ENCODE data around the gene TSPAN10. TPM values are rescaled to one million over a fixed set of nuclear protein-coding genes. Genes with fewer than 3 reads are reported as not detected.

Gene TSPAN10
- total and polyA plus RNA-seq, 2 donors from 2014 or later: 1.9 to 2.1 TPM

DNA sequence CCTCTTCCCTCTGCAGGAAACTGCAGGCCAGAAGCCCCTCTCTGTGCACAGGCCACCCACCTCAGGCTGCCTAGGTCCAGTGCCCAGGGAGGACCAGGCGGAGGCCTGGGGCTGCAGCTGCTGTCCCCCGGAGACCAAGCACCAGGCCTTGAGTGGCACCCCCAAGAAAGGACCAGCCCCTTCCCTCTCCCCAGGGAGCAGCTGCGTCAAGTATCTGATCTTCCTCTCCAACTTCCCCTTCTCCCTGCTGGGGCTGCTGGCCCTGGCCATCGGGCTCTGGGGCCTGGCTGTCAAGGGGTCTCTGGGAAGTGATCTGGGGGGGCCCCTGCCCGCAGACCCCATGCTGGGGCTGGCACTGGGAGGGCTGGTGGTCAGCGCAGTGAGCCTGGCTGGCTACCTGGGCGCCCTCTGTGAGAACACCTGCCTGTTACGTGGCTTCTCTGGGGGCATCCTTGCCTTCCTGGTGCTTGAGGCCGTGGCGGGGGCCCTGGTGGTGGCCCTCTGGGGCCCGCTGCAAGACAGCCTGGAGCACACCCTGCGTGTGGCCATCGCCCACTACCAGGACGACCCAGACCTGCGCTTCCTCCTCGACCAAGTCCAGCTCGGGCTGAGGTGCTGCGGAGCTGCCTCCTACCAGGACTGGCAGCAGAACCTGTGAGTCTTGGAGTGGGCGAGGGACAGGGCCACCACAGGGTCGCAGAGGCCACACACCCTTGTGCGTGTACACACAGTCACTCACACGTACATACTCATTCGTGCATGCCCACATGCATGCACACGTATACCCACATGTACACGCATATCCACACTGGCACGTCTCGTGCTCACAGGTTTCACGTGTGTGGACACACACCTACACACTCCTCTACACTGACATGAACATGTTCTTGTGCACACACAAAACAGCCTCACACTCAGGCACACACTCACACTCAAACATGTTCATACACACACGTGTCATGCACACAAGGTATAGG, 8.3 kb downstream of the TSPAN10 start:
- Histone ChIP-seq H3K36me3 (ENCODE audit: control insufficient read depth in 2 of 3, insufficient read depth in 3 of 3, low read length in 3 of 3) (peaks cover 2 to 3% (median 3%) of the 10 kb centered on the region in 3 donors), H3K4me3 (ENCODE audit: low read length in 3 of 3) (no peak overlapping the region), H3K9ac (ENCODE audit: low read length in 3 of 3) (no peak overlapping the region), H3K9me3 (ENCODE audit: control insufficient read depth in 2 of 3, insufficient read depth in 1 of 3, low read length in 3 of 3) (peaks cover 0 to 1% (median 0%) of the 10 kb centered on the region in 3 donors), H3K27ac (ENCODE audit: low read depth in 2 of 2, low read length in 2 of 2) (no peak overlapping the region), H3K27me3 (ENCODE audit: control insufficient read depth, insufficient read depth, low read length) (peaks cover 11% of the 10 kb centered on the region), H3K4me1 (ENCODE audit: control insufficient read depth in 2 of 3, insufficient read depth in 2 of 3, low read depth in 1 of 3, low read length in 3 of 3) (no peaks in the 10 kb centered on the region)
- DNase-seq (peak in 1 of 5 donors; percentile 56), FAIRE-seq (no peak)
- intact Hi-C loops (cut with DNase I): no loop called here
- TF ChIP-seq, protein P1, sequence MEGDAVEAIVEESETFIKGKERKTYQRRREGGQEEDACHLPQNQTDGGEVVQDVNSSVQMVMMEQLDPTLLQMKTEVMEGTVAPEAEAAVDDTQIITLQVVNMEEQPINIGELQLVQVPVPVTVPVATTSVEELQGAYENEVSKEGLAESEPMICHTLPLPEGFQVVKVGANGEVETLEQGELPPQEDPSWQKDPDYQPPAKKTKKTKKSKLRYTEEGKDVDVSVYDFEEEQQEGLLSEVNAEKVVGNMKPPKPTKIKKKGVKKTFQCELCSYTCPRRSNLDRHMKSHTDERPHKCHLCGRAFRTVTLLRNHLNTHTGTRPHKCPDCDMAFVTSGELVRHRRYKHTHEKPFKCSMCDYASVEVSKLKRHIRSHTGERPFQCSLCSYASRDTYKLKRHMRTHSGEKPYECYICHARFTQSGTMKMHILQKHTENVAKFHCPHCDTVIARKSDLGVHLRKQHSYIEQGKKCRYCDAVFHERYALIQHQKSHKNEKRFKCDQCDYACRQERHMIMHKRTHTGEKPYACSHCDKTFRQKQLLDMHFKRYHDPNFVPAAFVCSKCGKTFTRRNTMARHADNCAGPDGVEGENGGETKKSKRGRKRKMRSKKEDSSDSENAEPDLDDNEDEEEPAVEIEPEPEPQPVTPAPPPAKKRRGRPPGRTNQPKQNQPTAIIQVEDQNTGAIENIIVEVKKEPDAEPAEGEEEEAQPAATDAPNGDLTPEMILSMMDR (IDR thresholded peaks at IDR 0.05; ENCODE audit: borderline replicate concordance, extremely low read depth, insufficient read depth): no peak

- FAIRE-seq: no peak
- no peak overlapping the region for H3K4me3 ChIP-seq (ENCODE audit: low read length in 3 of 3)
- no peak overlapping the region for H3K27ac ChIP-seq (ENCODE audit: low read depth in 2 of 2, low read length in 2 of 2)
- H3K36me3 ChIP-seq (ENCODE audit: control insufficient read depth in 2 of 3, insufficient read depth in 3 of 3, low read length in 3 of 3): peaks cover 2 to 3% (median 3%) of the 10 kb centered on the region in 3 donors
- DNase-seq: peak in 1 of 5 donors; percentile 22
- intact Hi-C loops (cut with DNase I): no loop called here
- TF ChIP-seq, protein P1 (IDR thresholded peaks at IDR 0.05; ENCODE audit: borderline replicate concordance, extremely low read depth, insufficient read depth): no peak
- peaks cover 11% of the 10 kb centered on the region for H3K27me3 ChIP-seq (ENCODE audit: control insufficient read depth, insufficient read depth, low read length)
- H3K9ac ChIP-seq (ENCODE audit: low read length in 3 of 3): no peak overlapping the region
- no peaks in the 10 kb centered on the region for H3K4me1 ChIP-seq (ENCODE audit: control insufficient read depth in 2 of 3, insufficient read depth in 2 of 3, low read depth in 1 of 3, low read length in 3 of 3)
- H3K9me3 ChIP-seq (ENCODE audit: control insufficient read depth in 2 of 3, insufficient read depth in 1 of 3, low read length in 3 of 3): peaks cover 0 to 1% (median 0%) of the 10 kb centered on the region in 3 donors
Observed at GRCh38 chr17:81646869-81647600, 10.0 kb downstream of the TSPAN10 start.

DNA sequence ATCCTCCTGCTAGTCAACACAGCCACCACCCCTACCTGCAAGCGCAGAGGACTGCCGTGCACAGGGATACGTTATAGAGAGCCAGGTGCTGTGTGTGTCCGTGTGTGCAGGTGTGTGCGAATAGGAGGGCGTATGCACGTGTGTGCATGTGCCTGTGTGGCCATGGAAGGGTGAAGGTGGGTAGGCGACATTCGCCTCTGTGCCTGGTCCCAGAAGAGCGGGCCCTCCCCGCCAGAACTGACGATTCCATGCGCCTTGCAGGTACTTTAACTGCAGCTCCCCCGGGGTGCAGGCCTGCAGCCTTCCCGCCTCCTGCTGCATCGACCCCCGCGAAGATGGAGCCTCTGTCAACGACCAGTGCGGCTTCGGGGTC, 10.6 kb downstream of the TSPAN10 start:
- TF ChIP-seq, protein P1 (IDR thresholded peaks at IDR 0.05; ENCODE audit: borderline replicate concordance, extremely low read depth, insufficient read depth): no peak
- FAIRE-seq: no peak
- peaks cover 11% of the 10 kb centered on the region for H3K27me3 ChIP-seq (ENCODE audit: control insufficient read depth, insufficient read depth, low read length)

More for the DNA sequence above, 10.6 kb downstream of the TSPAN10 start:
- H3K4me1 ChIP-seq (ENCODE audit: control insufficient read depth in 2 of 3, insufficient read depth in 2 of 3, low read depth in 1 of 3, low read length in 3 of 3): no peaks in the 10 kb centered on the region
- DNase-seq: no peak
- peaks cover 0 to 1% (median 0%) of the 10 kb centered on the region in 3 donors for H3K9me3 ChIP-seq (ENCODE audit: control insufficient read depth in 2 of 3, insufficient read depth in 1 of 3, low read length in 3 of 3)
- H3K36me3 ChIP-seq (ENCODE audit: control insufficient read depth in 2 of 3, insufficient read depth in 3 of 3, low read length in 3 of 3): peaks cover 2 to 3% (median 3%) of the 10 kb centered on the region in 3 donors
- H3K27ac ChIP-seq (ENCODE audit: low read depth in 2 of 2, low read length in 2 of 2): no peak overlapping the region
- H3K9ac ChIP-seq (ENCODE audit: low read length in 3 of 3): no peak overlapping the region
- no peak overlapping the region for H3K4me3 ChIP-seq (ENCODE audit: low read length in 3 of 3)
- intact Hi-C loops (cut with DNase I): no loop called here
